GM12878 (cell line): Measurements from ENCODE around the gene SDF4. TPM values are rescaled to one million over a fixed set of nuclear protein-coding genes. Genes with fewer than 3 reads are reported as not detected.

Source experiments
- ATAC-seq: fragments of 200-7000 bp; cut with Tn5 transposase; 3 replicates; pipeline ENCODE4 v1.9.1; 2020; ENCODE audit warnings: mild to moderate bottlenecking, moderate library complexity
- Bru-seq: library from RNA; stranded (reverse); fragments of 400-500 nt; gene quantifications from one replicate; lab custom pipeline; 2021; lab: Mats Ljungman, UMichigan
- BruChase-seq, 2 experiments: library from RNA; stranded (reverse); fragments of 400-500 nt; gene quantifications; one replicate each; lab custom pipeline; 2021; lab: Mats Ljungman, UMichigan
- BruUV-seq: library from RNA; stranded (reverse); fragments of 400-500 nt; replicated peaks from 2 replicates; lab custom pipeline; 2021; lab: Mats Ljungman, UMichigan
- CTCF ChIA-PET: fragments of 300-600 bp; sonication (Branson Sonifier 250); formaldehyde crosslinking; extraction: SDS; loops from one replicate; lab custom pipeline; 2021; ENCODE audit warnings: inconsistent platforms; lab: Yijun Ruan, JAX
- POLR2A ChIA-PET: fragments of 350-600 bp; formaldehyde crosslinking; extraction: SDS; loops from one replicate; lab custom pipeline; 2021; ENCODE audit warnings: inconsistent platforms; lab: Charles Lee
- RAD21 ChIA-PET: fragments of 300-600 bp; sonication (Branson Sonifier 250); formaldehyde crosslinking; loops from one replicate; lab custom pipeline; 2023; ENCODE audit warnings: antibody characterized with exemption; ENCODE audit not compliant: unreplicated experiment; lab: Charles Lee
- SMC1A ChIA-PET: fragments of 300-600 bp; sonication (Branson Sonifier 250); formaldehyde crosslinking; loops from one replicate; lab custom pipeline; 2023; ENCODE audit not compliant: unreplicated experiment, uncharacterized antibody; lab: Charles Lee
- DNase-seq: peaks from one replicate; pipeline ENCODE4 v3.0.0-alpha.2; 2011; ENCODE audit warnings: low read depth, low spot score
- FAIRE-seq: peaks from 3 replicates; lab custom pipeline; 2011; peaks lifted over from hg19 to GRCh38; lab: Jason Lieb, UNC
- H2AFZ ChIP-seq: 2 replicates; pipeline ENCODE4 v1.6.0; 2011; ENCODE audit warnings: low read depth, low read length, control low read depth; ENCODE audit not compliant: control insufficient read depth
- H3K27ac ChIP-seq: 2 replicates; pipeline ENCODE4 v1.5.1; 2011; ENCODE audit warnings: control low read depth; ENCODE audit not compliant: control insufficient read depth, insufficient read depth
- H3K27me3 ChIP-seq, 2 experiments: replicated peaks in 1 of 2; 2 replicates each; pipeline versions ENCODE4 v1.6.0 to v1.6.1; 2011; ENCODE audit warnings: low read length in 1 of 2; ENCODE audit not compliant: control insufficient read depth in 2 of 2, insufficient read depth in 2 of 2
- H3K36me3 ChIP-seq, 2 experiments: 2 replicates each; pipeline ENCODE4 v1.5.1; 2011; ENCODE audit warnings: low read length in 1 of 2; ENCODE audit not compliant: control insufficient read depth in 2 of 2, insufficient read depth in 2 of 2
- H3K4me1 ChIP-seq: 2 replicates; pipeline ENCODE4 v1.6.1; 2011; ENCODE audit warnings: mild to moderate bottlenecking, low read length, moderate library complexity, mixed read lengths; ENCODE audit not compliant: control insufficient read depth, insufficient read depth
- H3K4me2 ChIP-seq: 2 replicates; pipeline ENCODE4 v1.6.0; 2011; ENCODE audit warnings: control low read depth; ENCODE audit not compliant: control insufficient read depth, insufficient read depth
- H3K4me3 ChIP-seq: fragments of 200-600 bp; sonication (generic); 2 replicates; pipeline ENCODE4 v1.5.1; 2016
- H3K79me2 ChIP-seq: 2 replicates; pipeline ENCODE4 v1.6.0; 2011; ENCODE audit warnings: low read length; ENCODE audit not compliant: control insufficient read depth, insufficient read depth
- H3K9ac ChIP-seq: 2 replicates; pipeline ENCODE4 v1.8.0; 2011; ENCODE audit warnings: low read length, control low read depth, mixed read lengths; ENCODE audit not compliant: control insufficient read depth, insufficient read depth
- H3K9me3 ChIP-seq: replicated peaks from 3 replicates; pipeline ENCODE4 v1.5.1; 2011; ENCODE audit warnings: mild to moderate bottlenecking, low read length; ENCODE audit not compliant: control insufficient read depth, insufficient read depth
- H4K20me1 ChIP-seq: 2 replicates; pipeline ENCODE4 v1.6.0; 2011; ENCODE audit not compliant: control insufficient read depth, insufficient read depth
- ASH2L ChIP-seq: fragments of 300-600, 200-600 bp; sonication (generic); IDR thresholded peaks from 2 replicates; pipeline ENCODE4 v1.6.1; 2017; ENCODE audit warnings: low read depth, mild to moderate bottlenecking, borderline replicate concordance
- BRCA1 ChIP-seq: IDR thresholded peaks from 2 replicates; pipeline ENCODE4 v1.6.1; 2011; ENCODE audit warnings: low read depth, low read length, improper control_type of control experiment
- CBFB ChIP-seq: IDR thresholded peaks from 2 replicates; pipeline ENCODE4 v1.6.1; 2016; ENCODE audit warnings: antibody characterized with exemption, low read depth
- IKZF2 ChIP-seq, 2 experiments: fragments of 450-650 bp; IDR thresholded peaks; 2 replicates each; pipeline ENCODE4 v1.6.1; 2017; ENCODE audit warnings: mild to moderate bottlenecking in 2 of 2, moderate library complexity in 2 of 2
- IRF5 ChIP-seq: fragments of 450-650 bp; IDR thresholded peaks from 2 replicates; pipeline ENCODE4 v1.6.1; 2017; ENCODE audit warnings: borderline replicate concordance
- MXI1 ChIP-seq: fragments of 150-350 bp; IDR thresholded peaks from 2 replicates; pipeline ENCODE4 v1.6.1; 2011; ENCODE audit warnings: low read depth, mild to moderate bottlenecking, inconsistent platforms, low read length, improper control_type of control experiment
- MYB ChIP-seq: fragments of 150-350 bp; IDR thresholded peaks from 2 replicates; pipeline ENCODE4 v1.6.1; 2014; ENCODE audit warnings: mild to moderate bottlenecking, low read depth, low read length, borderline replicate concordance
- NBN ChIP-seq: fragments of 450-650 bp; IDR thresholded peaks from 2 replicates; pipeline ENCODE4 v1.6.1; 2016
- NFIC ChIP-seq: IDR thresholded peaks from 2 replicates; pipeline ENCODE4 v1.6.1; 2012; ENCODE audit warnings: low read depth, mild to moderate bottlenecking, inconsistent platforms, low read length, moderate library complexity
- NR2F1 ChIP-seq: fragments of 450-650 bp; conservative IDR thresholded peaks from 2 replicates; pipeline ENCODE4 v1.6.1; 2017; ENCODE audit warnings: mild to moderate bottlenecking
- POLR2AphosphoS2 ChIP-seq: IDR thresholded peaks from 2 replicates; pipeline ENCODE4 v1.6.1; 2011; ENCODE audit warnings: low read depth, mild to moderate bottlenecking, low read length, improper control_type of control experiment, moderate library complexity
- POLR2AphosphoS5 ChIP-seq: IDR thresholded peaks from 2 replicates; pipeline ENCODE4 v1.6.1; 2011; ENCODE audit warnings: mild to moderate bottlenecking, low read length, inconsistent platforms
- POU2F2 ChIP-seq: IDR thresholded peaks from 3 replicates; pipeline ENCODE4 v1.6.1; 2011; ENCODE audit warnings: low read depth, mild to moderate bottlenecking, low read length, borderline replicate concordance
- SMAD1 ChIP-seq: fragments of 450-650 bp; IDR thresholded peaks from 2 replicates; pipeline ENCODE4 v1.6.1; 2018; ENCODE audit warnings: mild to moderate bottlenecking, low read depth; ENCODE audit not compliant: partially characterized antibody
- SP1 ChIP-seq: IDR thresholded peaks from one replicate; pipeline ENCODE4 v1.6.1; 2011; ENCODE audit warnings: low read depth, low read length
- SUZ12 ChIP-seq: fragments of 200-600 bp; sonication (generic); IDR thresholded peaks from one replicate; pipeline ENCODE4 v1.6.1; 2018; ENCODE audit warnings: antibody characterized with exemption, mild to moderate bottlenecking; ENCODE audit not compliant: unreplicated experiment
- WRNIP1 ChIP-seq: IDR thresholded peaks from 2 replicates; pipeline ENCODE4 v1.6.1; 2011; ENCODE audit warnings: low read depth, low read length, improper control_type of control experiment, borderline replicate concordance
- YY1 ChIP-seq: IDR thresholded peaks from 2 replicates; pipeline ENCODE4 v1.6.1; 2011; ENCODE audit warnings: low read depth, mild to moderate bottlenecking, low read length
- ZNF217 ChIP-seq: fragments of 450-650 bp; IDR thresholded peaks from 2 replicates; pipeline ENCODE4 v1.6.1; 2017; ENCODE audit warnings: antibody characterized with exemption, mild to moderate bottlenecking
- WGBS: methylation state at CpG from one replicate; pipeline ENCODE4 v1.1.6; 2016; ENCODE audit warnings: low lambda C conversion rate; ENCODE audit not compliant: insufficient replicate concordance, insufficient coverage; ENCODE audit errors: missing lambda C conversion rate; 5-methylcytosine and 5-hydroxymethylcytosine counted together
- in situ Hi-C: fragments of 300-500 bp; cut with MboI; formaldehyde crosslinking; loops from 9 replicates; pipeline ENCODE4 v1.14.3; 2018; ENCODE audit warnings: mixed read lengths
- intact Hi-C: fragments of 100-400 bp; cut with micrococcal nuclease; formaldehyde crosslinking; loops from one replicate; pipeline ENCODE4 v1.14.2; 2022; ENCODE audit not compliant: unreplicated experiment
- long read RNA-seq, 2 experiments: library from polyadenylated mRNA; unstranded; transcript quantifications; one replicate each; pipeline ENCODE4 v2.0.0, GENCODE V29; 2019 to 2020
- polyA minus RNA-seq, 3 experiments: library from RNA; depleted of rRNA, polyadenylated mRNA; stranded (reverse); fragments of >200 nt; gene quantifications; 2 replicates each; pipeline ENCODE4 v1.2.3, GENCODE V29; 2011
- polyA plus RNA-seq, 11 experiments: library from polyadenylated mRNA; depleted of rRNA in 4 of 11; unstranded in 6 of 11; stranded (reverse) in 5 of 11; fragments of >200 nt; fragmentation: Nextera tagmentation in 4 of 11; fragmentation: Illumina TruSeq in 1 of 11; extraction: Ambion mirVana in 4 of 11; extraction: Trizol in 1 of 11; gene quantifications; 1 replicate in 1 of 11; 2 replicates in 10 of 11; pipeline versions ENCODE4 v1.2.1 to v1.2.3, GENCODE V29; 2011 to 2016; ENCODE audit warnings: inconsistent platforms in 2 of 11, missing spikeins in 2 of 11, low read depth in 1 of 11
- total RNA-seq, 4 experiments: library from RNA; depleted of rRNA in 3 of 4; stranded (reverse); fragments of >200 nt in 3 of 4; fragmentation: Illumina TruSeq in 1 of 4; extraction: Trizol in 1 of 4; gene quantifications; 2 replicates each; pipeline versions ENCODE4 v1.2.1 to v1.2.3, GENCODE V29; 2013 to 2021

The SDF4 gene
- total RNA-seq (2013; cell fraction: nucleolus; rRNA removed): 53.9 and 54.1 TPM in 2 replicates
- total RNA-seq (2014; rRNA removed) (43.1 and 48.7 TPM in 2 replicates), total RNA-seq (2014; rRNA removed; fragmentation: Illumina TruSeq; extraction: Trizol) (25.8 and 31.8 TPM in 2 replicates), total RNA-seq (2021) (92.2 and 97.2 TPM in 2 replicates), polyA plus RNA-seq (2011; rRNA removed) (16.4 and 28.8 TPM in 2 replicates), polyA plus RNA-seq (2014; fragmentation: Illumina TruSeq; extraction: Trizol) (5.9 and 27.2 TPM in 2 replicates), polyA plus RNA-seq (2014; fragmentation: Nextera tagmentation; extraction: Ambion mirVana) (1 to 10 TPM in 1 of 2 experiments, under 1 TPM in 1; 0.44 to 2.0 TPM), polyA plus RNA-seq (2014; rRNA removed) (51.5 and 65.0 TPM in 2 replicates), polyA plus RNA-seq (2016; fragmentation: Nextera tagmentation; extraction: Ambion mirVana) (10 to 100 TPM; 78.5 to 87.8 TPM), polyA minus RNA-seq (2011; rRNA and poly(A)+ RNA removed) (24.1 and 24.7 TPM in 2 replicates), Bru-seq, nascent RNA (percentile 73 among the genes with signal in this experiment), BruChase-seq, experiment 1, labeled RNA remaining after a 6-hour chase (percentile 88 among the genes with signal in this experiment), BruChase-seq, experiment 2, labeled RNA remaining after a 2-hour chase (percentile 81 among the genes with signal in this experiment)
- 16.2 TPM for polyA plus RNA-seq (2011; ENCODE audit: low read depth)
- 30.5 and 38.1 TPM in 2 replicates for polyA plus RNA-seq (2011; cell fraction: cytosol; rRNA removed)
- polyA plus RNA-seq (2011; cell fraction: nucleus; rRNA removed): 93.2 and 136 TPM in 2 replicates
- 57.3 and 60.4 TPM in 2 replicates for polyA plus RNA-seq (2012)
- polyA minus RNA-seq (2011; cell fraction: cytosol; rRNA and poly(A)+ RNA removed): 15.0 and 18.9 TPM in 2 replicates
- polyA minus RNA-seq (2011; cell fraction: nucleus; rRNA and poly(A)+ RNA removed): 27.2 and 42.8 TPM in 2 replicates
- long read RNA-seq, experiment 1, transcript SDF4-202 (7 exons, 1,956 nt): major isoform, 78 of 90 reads
- long read RNA-seq, experiment 1, partial matches to known transcripts: 3 of 90 reads
- long read RNA-seq, experiment 1, other reads (novel, unspliced or antisense): 8 of 90 reads
- long read RNA-seq, experiment 2, partial matches to known transcripts: 1 of 1 reads
- long read RNA-seq, experiment 2, other reads (novel, unspliced or antisense): 0 of 1 reads

GRCh38 chr1:1231400-1232207 is at the start of gene SDF4:
TSS of gene SDF4 (minus strand) at chr1:1232001. CDS start at chr1:1228772, 3,229 bp downstream.
- H2AFZ ChIP-seq: peak within 1 kb of the TSS; percentile 75
- in situ Hi-C loops (no loop called here), intact Hi-C loops (loop anchor here (5.0 kb wide), 1 partner anchor 109 kb away; no protein-coding TSS in a partner anchor)
- WGBS: under 1% methylated on average over 99 of the region's 99 CpGs
- FAIRE-seq (peak; percentile 76), ATAC-seq (peak; percentile 98), DNase-seq (peak; percentile 72)
- peak within 1 kb of the TSS; percentile 91 for H3K4me3 ChIP-seq
- no peaks in the 10 kb centered on the region for H3K27me3 ChIP-seq
- H3K79me2 ChIP-seq: peaks cover 50% of the 10 kb centered on the region
- H3K9me3 ChIP-seq: no peaks in the 10 kb centered on the region; the same call in 2 of the 3 replicates
- peak within 1 kb of the TSS; percentile 93 for H3K27ac ChIP-seq
- no peaks in the 10 kb centered on the region for H4K20me1 ChIP-seq
- no TSS peak for BruUV-seq
- ChIA-PET CTCF (interaction anchor here (0.6 to 1.8 kb wide), 5 partner anchors 11 to 144 kb away, joined by 4 to 21 read pairs (median 8); no protein-coding TSS in a partner anchor), RAD21 (interaction anchor here (0.6 to 1.5 kb wide), 9 partner anchors 19 to 212 kb away, joined by 3 to 8 read pairs (median 5); no protein-coding TSS in a partner anchor), POLR2A (interaction anchor here (0.6 to 1.9 kb wide), 6 partner anchors 17 to 75 kb away, joined by 3 to 8 read pairs (median 3); no protein-coding TSS in a partner anchor), SMC1A (interaction anchor here (0.6 to 1.3 kb wide), 6 partner anchors 19 to 273 kb away, joined by 3 to 10 read pairs (median 4); no protein-coding TSS in a partner anchor)
- peak within 1 kb of the TSS; percentile 81 for H3K4me2 ChIP-seq
- peaks cover 4 to 17% of the 10 kb centered on the region in 2 experiments; a peak in 3 of 4 replicates for H3K36me3 ChIP-seq
- peaks cover 4% of the 10 kb centered on the region for H3K4me1 ChIP-seq
- H3K9ac ChIP-seq: peak within 1 kb of the TSS; percentile 97
- TF ChIP-seq MXI1: peak; percentile 46
- TF ChIP-seq IRF5: no peak
- no peak for TF ChIP-seq NFIC
- TF ChIP-seq POU2F2: peak; percentile 44; the same call in 1 of the 3 replicates
- TF ChIP-seq ASH2L: no peak
- TF ChIP-seq BRCA1: no peak
- TF ChIP-seq CBFB: 0 out of 2 replicates have a peak, but pooled peaks have one; percentile 26
- peak; percentile 84 for TF ChIP-seq SP1
- peak; percentile 99 for TF ChIP-seq YY1
- no peak for TF ChIP-seq IKZF2 (IDR thresholded peaks at IDR 0.05)
- TF ChIP-seq SUZ12: no peak
- peak; percentile 55; the same call in 1 of the 2 replicates for TF ChIP-seq ZNF217
- no peak for TF ChIP-seq NBN
- peak; percentile 81; the same call in 1 of the 2 replicates for TF ChIP-seq POLR2AphosphoS5
- TF ChIP-seq MYB: no peak
- no peak for TF ChIP-seq SMAD1
- TF ChIP-seq WRNIP1: no peak
- no peak for TF ChIP-seq POLR2AphosphoS2
- TF ChIP-seq NR2F1: peak; percentile 71
